ENCODE data around the gene TULP4. TPM values are rescaled to one million over a fixed set of nuclear protein-coding genes. Genes with fewer than 3 reads are reported as not detected.
"Not testable (repeated sequence)": the region's sequence is repeated elsewhere in the genome, so short reads cannot be mapped to it uniquely, and the experiment has no call there.

The TULP4 gene
- total RNA-seq, 1 donor from 2014 or later = 55.1 TPM

DNA sequence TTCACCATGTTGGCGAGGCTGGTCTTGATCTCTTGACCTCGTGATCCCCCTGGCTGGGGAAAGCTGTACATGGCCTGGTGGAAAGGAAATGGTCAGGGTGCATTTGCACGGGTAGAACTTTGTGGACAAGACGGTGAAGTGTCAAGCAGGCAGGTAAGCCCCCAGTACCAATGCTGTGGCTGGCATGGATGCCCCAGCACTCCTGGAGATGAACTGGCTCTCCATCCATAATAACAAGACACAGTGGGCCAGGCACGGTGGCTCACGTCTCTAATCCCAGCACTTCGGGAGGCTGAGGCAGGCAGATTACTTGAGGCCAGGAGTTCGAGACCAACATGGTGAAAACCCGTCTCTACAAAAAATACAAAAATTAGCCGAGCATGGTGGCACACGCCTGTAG, 210.4 kb downstream of the TULP4 start:
- no peak for DNase-seq (ENCODE audit: low read depth in 2 of 2)

DNA sequence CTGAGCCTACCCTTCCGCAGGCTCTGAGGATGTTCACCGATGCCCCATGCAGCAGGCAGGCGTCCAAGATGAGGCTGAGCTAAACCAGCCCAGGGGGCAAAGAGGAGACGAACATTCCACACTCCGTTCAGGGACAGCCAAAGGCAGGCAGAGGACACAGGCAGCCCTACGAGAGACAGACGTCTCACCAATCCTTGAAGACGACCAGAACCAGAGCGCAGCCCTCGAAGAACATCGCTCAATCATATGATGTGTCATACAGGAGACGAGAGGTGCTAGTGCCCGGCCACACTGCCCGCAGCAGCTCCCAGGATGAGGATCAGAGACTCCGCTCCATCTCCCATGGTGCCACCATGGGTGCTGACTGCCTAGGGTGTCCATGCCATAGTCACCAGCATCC, 212.0 kb downstream of the TULP4 start:
- no peak for DNase-seq (ENCODE audit: low read depth in 2 of 2)

DNA sequence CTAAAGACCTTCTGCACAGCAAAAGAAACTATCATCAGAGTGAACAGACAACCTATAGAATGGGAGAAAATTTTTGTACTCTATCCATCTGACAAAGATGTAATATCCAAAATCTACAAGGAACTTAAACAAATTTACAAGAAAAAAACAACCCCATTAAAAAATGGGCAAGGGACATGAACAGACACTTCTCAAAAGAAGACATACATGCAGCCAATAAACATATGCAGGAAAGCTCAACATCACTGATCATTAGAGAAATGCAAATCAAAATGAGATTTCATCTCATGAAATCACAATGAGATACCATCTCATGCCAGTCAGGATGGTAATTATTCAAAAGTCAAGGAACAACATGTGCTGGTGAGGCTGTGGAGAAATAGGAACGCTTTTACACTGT, 215.6 kb downstream of the TULP4 start:
- DNase-seq (ENCODE audit: low read depth in 2 of 2) = not testable (repeated sequence)

DNA sequence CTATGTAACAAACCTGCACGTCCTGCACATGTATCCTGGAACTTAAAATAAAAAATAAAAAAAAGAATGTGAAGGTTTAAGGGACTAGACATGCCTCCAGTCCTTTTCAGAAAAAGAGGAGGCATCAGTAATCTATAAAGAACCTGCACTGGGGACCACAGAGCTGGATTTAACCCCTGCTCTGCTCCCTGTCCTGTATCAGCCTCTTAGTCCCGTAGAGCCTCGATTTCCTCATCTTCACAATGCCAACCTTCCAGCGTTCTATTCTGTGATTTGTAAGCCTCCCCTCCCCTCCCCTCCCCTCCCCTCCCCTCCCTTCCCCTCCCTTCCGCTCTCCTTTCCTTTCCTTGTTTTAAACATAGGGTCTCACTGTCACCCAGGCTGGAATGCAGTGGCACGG, 216.6 kb downstream of the TULP4 start:
- no peak for DNase-seq (ENCODE audit: low read depth in 2 of 2)

- DNase-seq (ENCODE audit: low read depth in 2 of 2) = no peak
These were observed 217.4 kb downstream of the TULP4 start for GRCh38 chr6:158529629-158530028.

DNA sequence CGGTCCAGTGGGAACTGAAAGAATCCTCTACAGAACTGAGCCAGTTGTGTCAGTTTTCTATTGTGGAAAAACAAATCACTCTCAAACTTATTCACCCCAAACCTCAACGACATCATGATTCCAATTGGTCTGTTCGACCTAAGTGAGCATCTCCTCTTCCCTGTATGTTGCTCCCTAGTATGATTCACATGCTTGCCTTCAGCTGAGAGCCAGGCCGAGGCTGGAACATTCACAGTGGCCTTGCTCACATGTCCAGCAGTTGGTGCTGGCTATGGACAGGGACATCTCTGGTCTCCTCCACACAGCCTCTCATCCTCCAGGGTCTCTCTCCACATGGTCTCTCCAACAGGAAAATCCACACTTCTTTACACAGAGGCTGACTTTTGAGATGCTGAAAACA, 219.3 kb downstream of the TULP4 start:
- no peak for DNase-seq (ENCODE audit: low read depth in 2 of 2)

DNA sequence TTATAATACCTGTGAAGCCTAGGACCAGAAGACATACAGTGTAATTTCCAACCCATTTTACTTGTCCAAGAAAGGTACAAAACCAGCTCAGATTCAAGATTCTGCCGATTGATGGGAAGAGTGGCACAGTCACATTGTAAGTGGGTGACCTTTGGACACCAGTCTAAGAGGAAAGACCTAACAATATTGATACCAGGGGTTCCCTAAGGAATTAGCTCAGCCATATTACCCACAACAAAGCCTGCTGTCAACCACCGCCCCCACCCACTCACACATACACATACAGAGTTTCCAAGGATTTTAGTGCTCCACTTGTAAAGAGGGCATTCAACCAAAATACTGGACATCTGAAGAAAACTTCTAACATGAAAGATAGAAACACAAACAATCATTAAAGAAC, 219.7 kb downstream of the TULP4 start:
- DNase-seq (ENCODE audit: low read depth in 2 of 2) = no peak

DNA sequence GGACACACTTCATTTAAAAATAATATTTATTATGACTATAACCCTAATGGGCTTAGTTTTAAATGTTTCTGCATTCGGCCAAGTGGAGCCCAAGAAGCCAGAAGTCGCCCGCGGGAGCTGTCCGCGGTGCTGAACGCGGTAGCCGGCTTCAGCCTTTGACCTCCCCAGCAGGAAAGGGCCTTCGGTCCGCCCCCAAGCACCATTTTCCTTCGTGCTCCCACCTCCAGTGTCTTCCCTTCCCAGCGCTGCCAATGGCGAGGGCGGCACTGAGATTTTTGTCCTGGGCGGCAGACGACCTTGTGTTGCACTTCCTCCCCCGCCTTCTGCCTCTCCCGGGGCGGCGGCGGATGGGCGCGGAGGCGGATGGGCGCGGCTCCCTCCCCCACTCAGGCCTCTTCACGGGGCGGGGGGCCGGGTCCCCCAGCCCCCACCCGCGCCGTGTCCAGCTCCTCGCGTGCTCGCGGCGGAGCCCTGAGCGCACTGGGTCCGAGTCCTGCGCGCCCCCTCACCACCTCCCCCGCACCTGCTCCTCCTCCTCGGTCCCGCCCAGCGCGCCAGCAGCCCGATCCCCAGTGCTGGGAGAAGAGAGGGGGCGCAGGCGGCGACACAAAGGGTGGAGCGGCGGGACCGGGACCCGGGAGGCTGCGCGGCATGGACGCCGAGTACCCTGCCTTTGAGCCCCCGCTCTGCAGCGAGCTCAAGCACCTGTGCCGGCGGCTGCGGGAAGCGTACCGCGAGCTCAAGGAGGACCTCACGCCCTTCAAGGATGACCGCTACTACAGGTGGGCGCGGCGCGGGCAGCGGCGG, 224.0 kb downstream of the TULP4 start:
- peak; percentile 32 to 67 for DNase-seq (ENCODE audit: low read depth in 2 of 2)

DNA sequence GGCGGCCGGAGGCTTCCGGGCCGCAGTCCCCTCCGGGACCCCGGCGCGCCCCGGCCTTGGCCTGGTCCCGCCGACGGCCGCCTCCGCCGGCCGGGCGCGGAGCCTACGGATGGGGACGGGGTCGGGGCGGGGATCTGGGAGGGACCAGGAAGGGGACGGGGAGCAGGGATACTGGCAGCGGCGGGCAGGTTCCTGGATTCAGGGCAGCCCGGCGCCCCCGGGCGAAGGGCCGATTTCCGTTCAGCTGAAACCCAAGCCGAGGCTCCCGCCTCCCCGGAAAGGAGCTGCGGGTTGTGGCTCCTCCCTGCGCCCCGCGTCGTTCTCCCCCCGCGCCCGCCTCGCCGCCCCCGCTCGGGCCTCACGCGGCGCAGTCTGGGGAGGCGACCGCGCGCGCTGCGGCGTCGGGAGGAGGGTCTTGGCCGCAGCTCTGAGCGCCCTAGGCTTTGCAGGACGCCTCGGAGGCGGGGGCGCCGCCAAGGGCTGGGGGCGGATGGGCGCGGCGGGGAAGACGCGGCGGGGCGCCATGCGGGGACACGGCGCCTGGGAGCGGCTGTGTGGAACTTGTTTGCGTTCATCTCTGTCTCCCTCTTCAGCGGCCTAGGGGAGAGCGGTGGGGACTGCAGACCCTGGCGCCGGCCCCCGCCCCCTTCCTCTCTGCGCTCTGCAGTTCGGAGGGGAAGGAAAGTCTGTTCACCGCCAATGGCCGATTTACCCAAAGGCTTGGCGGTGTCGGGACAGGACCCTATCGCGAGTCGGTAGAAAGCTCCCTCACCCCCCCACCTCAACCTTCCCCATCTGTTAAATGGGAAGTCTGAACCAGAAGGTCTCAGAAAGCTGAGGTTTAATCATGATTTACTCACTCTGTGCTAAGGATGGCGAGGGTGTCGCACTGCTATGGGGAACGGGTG, 224.9 kb downstream of the TULP4 start:
- DNase-seq (ENCODE audit: low read depth in 2 of 2) = no peak

DNA sequence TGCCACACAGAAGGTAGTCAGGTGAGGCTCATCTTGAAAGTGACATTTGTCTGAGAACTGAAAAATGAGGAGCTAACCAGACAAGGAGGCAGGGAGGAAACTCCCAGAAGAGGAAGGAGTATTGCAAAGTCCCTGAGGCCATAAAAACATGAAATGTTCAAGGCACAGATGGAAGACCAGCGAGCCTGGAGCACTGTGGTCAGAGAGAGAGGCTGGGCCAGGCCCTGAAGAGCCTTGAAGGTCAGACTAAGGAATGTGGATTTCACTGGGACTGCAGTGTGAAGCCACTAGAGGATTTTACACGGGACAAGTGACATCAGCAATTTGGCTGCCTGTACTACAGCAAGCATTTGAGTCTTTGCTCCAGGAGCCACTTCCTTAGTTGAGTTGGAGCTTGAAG, 226.5 kb downstream of the TULP4 start:
- no peak for DNase-seq (ENCODE audit: low read depth in 2 of 2)

GRCh38 chr6:158539413-158539812, 227.1 kb downstream of the TULP4 start:
- DNase-seq (ENCODE audit: low read depth in 2 of 2) = no peak

DNA sequence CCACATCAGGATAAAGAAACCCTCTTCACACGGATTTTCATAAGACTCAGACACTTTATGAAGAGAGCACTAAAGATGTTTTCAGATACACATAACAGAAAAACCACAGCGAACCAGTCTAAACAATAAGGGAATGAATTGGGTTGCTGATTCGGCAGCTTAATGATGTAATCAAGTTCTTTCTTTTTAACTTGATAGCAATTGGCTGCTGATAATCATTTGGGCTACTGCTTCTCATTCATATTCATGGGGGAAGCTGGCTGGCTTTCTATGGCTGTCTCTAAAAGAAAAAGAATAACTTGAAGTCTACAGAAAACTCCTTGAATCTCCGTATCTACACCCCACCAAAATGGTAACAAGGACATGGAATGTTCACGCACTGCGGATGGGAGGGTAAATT, 227.6 kb downstream of the TULP4 start:
- DNase-seq (ENCODE audit: low read depth in 2 of 2) = no peak

GRCh38 chr6:158543606-158544185, 231.4 kb downstream of the TULP4 start:
- no peak for DNase-seq (ENCODE audit: low read depth in 2 of 2)

- DNase-seq (ENCODE audit: low read depth in 2 of 2) = no peak
These were observed 232.2 kb downstream of the TULP4 start for GRCh38 chr6:158544428-158544827.

- DNase-seq (ENCODE audit: low read depth in 2 of 2) = no peak
These were observed 233.0 kb downstream of the TULP4 start for GRCh38 chr6:158545043-158545966.

DNA sequence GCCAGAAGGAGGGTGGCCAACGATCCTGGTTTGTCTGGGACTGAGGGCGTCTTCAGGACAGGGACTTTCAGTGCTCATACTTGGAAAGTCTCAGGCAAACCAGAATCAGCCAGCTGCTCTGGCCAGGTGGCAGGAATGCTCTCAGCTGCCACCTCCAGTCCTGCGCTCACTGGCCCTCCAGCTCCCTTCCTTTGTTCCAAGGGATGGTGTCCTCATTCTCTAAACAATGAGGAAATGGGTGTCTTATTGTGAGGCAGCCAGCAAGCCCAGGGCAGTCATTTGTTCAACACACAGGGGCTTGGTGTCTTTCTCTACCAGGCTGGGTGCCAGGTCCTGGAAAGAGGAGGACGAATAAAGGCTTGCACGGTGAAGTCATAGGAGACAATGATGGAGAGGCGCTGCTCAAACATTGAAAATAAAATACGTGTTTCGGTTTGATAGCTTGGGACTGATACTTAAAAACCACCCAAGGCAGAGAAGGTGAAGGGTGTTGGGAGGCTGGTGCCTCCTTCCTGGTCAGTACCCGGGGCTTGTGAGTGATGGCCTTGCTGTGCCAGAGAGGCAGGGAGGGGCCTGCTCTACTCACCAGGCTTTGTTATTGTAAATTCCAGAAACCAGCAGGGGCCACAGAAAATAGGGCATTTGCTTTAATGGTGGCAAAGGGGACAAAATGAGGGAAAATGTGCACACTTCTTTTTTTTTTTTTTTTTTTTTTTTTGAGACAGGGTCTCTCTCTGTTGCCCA, 236.3 kb downstream of the TULP4 start:
- no peak for DNase-seq (ENCODE audit: low read depth in 2 of 2)

GRCh38 chr6:158552055-158552795, 240.0 kb downstream of the TULP4 start:
- DNase-seq (ENCODE audit: low read depth in 2 of 2) = no peak

GRCh38 chr6:158552796-158553138, 240.5 kb downstream of the TULP4 start:
- no peak for DNase-seq (ENCODE audit: low read depth in 2 of 2)

DNA sequence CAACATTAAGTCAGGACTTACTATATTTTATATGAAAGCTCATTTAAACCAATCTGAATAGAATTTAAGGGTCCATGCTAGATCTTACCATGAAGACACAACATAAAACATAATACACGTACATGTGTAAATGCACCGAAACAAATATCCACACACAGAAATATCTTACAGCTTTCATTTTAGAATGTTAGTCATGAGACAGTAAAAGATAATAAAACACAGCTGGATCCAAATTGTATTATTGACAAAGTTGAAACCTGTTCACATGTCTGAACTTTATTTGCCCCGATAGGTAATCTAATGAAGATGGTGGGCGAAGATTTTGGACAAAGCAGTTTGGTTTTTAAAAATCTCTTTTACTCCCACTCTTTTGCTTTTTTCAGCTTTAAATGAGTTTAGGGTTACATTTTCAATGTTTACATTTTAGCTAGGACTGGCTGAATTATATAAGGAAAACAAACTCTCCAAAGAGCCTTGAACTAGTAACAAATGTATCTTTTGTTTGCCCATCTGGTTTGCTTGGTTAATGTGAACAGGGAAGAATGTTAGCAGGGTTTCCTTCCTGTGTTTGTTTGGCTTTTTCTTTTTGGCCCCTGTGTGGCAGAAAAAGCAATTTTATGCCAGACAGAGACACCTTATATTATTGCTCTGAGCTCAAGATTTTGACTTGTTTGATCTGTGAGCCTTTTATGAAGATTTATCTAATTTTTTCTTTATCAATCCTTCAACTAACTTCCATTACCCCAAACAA, 242.5 kb downstream of the TULP4 start:
- DNase-seq (ENCODE audit: low read depth in 2 of 2) = peak; percentile 20 to 78
